BE2C (cell line): ENCODE measurements around the gene HGF. TPM values are rescaled to one million over a fixed set of nuclear protein-coding genes. Genes with fewer than 3 reads are reported as not detected.
"Not testable (repeated sequence)": the region's sequence is repeated elsewhere in the genome, so short reads cannot be mapped to it uniquely, and the experiment has no call there.

Experiments
- DNase-seq: peaks from one replicate; pipeline ENCODE4 v3.0.0-alpha.2; 2020
- H3K27me3 ChIP-seq: fragments of 250-450 bp; sonication (Bioruptor Pico); 2 replicates; pipeline ENCODE4 v1.5.1; 2020; ENCODE audit warnings: mild to moderate bottlenecking
- H3K36me3 ChIP-seq: fragments of 250-450 bp; sonication (Bioruptor Pico); 2 replicates; pipeline ENCODE4 v1.5.1; 2020; ENCODE audit warnings: mild to moderate bottlenecking
- H3K4me1 ChIP-seq: fragments of 250-450 bp; sonication (Bioruptor Pico); 2 replicates; pipeline ENCODE4 v1.5.1; 2020
- H3K4me3 ChIP-seq: 2 replicates; pipeline ENCODE4 v1.5.1; 2011; ENCODE audit warnings: low read depth, low read length
- H3K9me3 ChIP-seq: fragments of 250-450 bp; sonication (Bioruptor Pico); 2 replicates; pipeline ENCODE4 v1.5.1; 2020
- CTCF ChIP-seq: IDR thresholded peaks from 2 replicates; pipeline ENCODE4 v1.5.1; 2012; ENCODE audit warnings: mild to moderate bottlenecking, low read depth, low read length
- polyA plus RNA-seq: library from polyadenylated mRNA; unstranded; fragments of >200 nt; gene quantifications from one replicate; pipeline ENCODE4 v1.2.1, GENCODE V29; 2012; ENCODE audit warnings: low read depth, missing spikeins; ENCODE audit not compliant: insufficient read length, insufficient read depth

The HGF gene
- polyA plus RNA-seq = 32.7 TPM

DNA sequence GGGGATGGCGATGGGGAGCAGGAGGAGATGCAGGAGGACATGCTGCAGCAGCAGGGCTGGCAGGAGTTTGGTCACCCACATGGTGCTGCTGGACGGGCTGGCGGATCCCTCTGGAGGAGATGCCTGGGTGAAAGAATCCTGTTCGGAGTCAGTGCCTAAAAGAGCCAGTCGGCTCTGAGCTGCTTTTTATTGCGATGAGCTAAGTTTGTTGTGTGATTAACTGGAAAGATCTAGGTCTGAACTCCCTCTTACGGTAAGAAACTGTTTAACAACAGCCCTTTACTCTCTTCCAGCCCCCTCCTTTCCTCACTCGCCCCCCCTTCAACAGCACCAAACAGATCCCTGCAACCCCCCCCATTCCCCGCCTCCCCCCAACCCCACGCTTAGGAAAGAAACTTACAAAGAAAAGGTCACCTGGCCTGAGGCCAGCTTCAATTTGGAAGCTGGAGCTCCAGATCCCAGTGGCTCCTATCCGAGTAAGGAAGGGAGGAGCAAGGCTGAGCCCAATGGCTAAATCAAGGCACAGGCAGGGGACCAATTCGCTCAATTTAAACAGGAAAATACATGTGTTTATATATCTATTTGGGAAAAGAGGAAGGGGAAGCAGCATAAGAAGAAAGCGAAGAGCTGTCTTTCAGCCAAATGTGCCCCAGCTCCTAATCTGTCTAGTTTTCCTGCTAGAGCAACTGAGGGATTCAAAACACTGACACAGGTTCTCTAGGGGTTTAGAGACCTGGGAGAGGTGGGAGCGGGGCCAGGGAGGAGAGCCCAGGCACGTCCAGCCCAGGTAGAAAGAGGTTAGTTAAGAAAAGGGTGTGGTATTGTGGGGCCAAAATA lies at the start of gene HGF:
TSS of gene HGF (minus strand) at position 157 of the 837 bp plus-strand sequence. CDS start at position 81, 76 bp downstream.
- H3K9me3 ChIP-seq = no peaks in the 10 kb centered on the region
- H3K4me1 ChIP-seq = peaks cover 31% of the 10 kb centered on the region
- H3K36me3 ChIP-seq = no peaks in the 10 kb centered on the region
- peak; percentile 40 for TF ChIP-seq CTCF
- peak; percentile 78 for DNase-seq
- peak within 1 kb of the TSS; percentile 70 for H3K4me3 ChIP-seq
- no peaks in the 10 kb centered on the region for H3K27me3 ChIP-seq

GRCh38 chr7:81816312-81816711 lies 46.5 kb upstream of the HGF start:
- Histone ChIP-seq H3K9me3 (no peaks in the 10 kb centered on the region), H3K4me3 (0 out of 2 replicates have a peak overlapping the region, but pooled peaks have one; percentile 9), H3K36me3 (no peaks in the 10 kb centered on the region), H3K27me3 (no peaks in the 10 kb centered on the region), H3K4me1 (peaks cover 19% of the 10 kb centered on the region)
- TF ChIP-seq CTCF = no peak
- DNase-seq = no peak

DNA sequence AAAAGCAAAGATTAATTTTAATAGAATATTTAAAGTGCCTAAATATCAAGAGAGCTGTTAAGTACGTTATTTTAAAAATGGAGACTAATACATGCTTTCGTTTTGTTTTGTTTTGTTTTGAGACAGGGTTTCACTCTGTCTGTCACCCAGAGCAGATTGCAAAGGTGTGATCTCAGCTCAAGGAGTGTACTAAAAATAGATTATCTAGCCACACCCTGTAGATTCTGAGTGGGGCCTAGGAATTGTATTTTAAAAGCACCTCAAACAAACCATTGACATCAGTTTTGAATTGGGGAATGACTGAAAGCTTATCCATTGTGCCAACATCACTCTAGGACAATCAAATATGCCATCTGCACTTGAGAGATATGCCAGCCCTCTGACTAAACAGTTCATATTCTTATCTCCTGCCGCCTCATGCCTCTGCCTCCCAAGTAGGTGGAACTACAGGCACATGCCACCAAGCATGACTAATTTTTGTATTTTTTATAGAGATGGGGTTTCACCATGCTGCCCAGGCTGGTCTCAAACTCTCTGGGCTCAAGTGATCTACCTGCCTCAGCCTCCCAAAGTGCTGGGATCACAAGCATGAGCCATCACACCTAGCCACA lies 43.1 kb upstream of the HGF start:
- H3K9me3 ChIP-seq, DNase-seq, H3K36me3 ChIP-seq, H3K27me3 ChIP-seq, H3K4me3 ChIP-seq: not testable (repeated sequence)
- peaks cover 13% of the 10 kb centered on the region for H3K4me1 ChIP-seq

DNA sequence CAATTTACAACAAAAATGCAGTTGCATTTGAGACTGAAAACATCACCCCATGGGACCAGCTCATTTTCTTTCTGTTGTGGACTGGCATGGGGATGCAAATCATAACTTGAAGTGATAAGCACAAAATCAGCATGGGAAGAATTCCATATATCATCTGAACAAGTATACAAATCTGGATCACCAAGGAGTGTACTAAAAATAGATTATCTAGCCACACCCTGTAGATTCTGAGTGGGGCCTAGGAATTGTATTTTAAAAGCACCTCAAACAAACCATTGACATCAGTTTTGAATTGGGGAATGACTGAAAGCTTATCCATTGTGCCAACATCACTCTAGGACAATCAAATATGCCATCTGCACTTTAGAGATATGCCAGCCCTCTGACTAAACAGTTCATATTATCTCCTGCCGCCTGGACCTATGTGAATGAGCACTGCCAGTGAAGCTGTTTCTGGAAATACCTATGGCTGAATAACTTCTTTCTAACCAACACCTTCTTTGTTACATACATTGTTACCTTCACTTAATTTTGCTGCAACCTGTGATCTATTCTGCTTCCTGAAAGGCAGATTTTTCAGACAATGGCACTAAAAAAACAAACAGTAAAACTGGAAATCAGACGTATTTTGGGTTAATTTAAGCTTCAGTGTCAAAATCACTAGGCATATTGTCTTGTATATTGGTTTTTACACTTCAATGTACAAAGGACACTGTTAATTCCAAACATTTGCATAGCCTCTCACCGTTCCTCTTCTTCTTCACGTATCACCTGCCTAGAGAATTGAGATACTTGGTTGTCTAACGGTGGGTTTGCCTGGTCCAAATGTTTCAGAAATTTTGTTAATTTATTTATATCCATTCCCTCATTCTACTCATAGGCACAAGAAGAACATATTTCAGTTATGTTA lies 42.4 kb upstream of the HGF start:
- Histone ChIP-seq H3K9me3 (no peaks in the 10 kb centered on the region), H3K4me1 (peaks cover 13% of the 10 kb centered on the region), H3K27me3 (no peaks in the 10 kb centered on the region), H3K4me3 (no peak overlapping the region), H3K36me3 (no peaks in the 10 kb centered on the region)
- no peak for DNase-seq
- no peak for TF ChIP-seq CTCF

GRCh38 chr7:81810476-81811155 lies 40.8 kb upstream of the HGF start:
- Histone ChIP-seq H3K27me3 (no peaks in the 10 kb centered on the region), H3K4me1 (no peaks in the 10 kb centered on the region), H3K9me3 (no peaks in the 10 kb centered on the region), H3K4me3 (no peak overlapping the region), H3K36me3 (no peaks in the 10 kb centered on the region)
- no peak for DNase-seq
- TF ChIP-seq CTCF = no peak

DNA sequence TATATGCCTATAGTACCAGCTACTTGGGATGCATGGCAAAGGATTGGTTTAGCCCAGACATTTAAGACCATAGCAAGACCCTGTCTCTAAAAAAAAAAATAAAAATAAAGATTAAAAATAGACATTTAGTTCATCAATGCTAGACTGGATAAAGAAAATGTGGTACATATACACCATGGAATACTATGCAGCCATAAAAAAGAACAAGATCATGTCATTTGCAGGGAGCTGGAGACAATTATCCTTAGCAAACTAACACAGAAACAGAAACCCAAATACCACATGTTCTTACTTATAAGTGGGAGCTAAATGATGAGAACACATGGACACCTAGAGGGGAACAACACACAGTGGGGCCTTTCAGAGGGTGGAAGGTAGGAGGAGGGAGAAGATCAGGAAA lies 38.5 kb upstream of the HGF start:
- H3K27me3 ChIP-seq, H3K36me3 ChIP-seq, H3K4me1 ChIP-seq, H3K4me3 ChIP-seq, DNase-seq, H3K9me3 ChIP-seq: not testable (repeated sequence)
